GM12892 (cell line): ENCODE measurements around the gene DLL4.

Experiments used
- POLR2A ChIP-seq: IDR thresholded peaks from 2 replicates; pipeline ENCODE4 v1.6.1; 2011; ENCODE audit warnings: low read depth, low read length, control low read depth
- TAF1 ChIP-seq: IDR thresholded peaks from 2 replicates; pipeline ENCODE4 v1.6.1; 2011; ENCODE audit warnings: low read depth, mild to moderate bottlenecking, control low read depth, low read length, borderline replicate concordance

DNA sequence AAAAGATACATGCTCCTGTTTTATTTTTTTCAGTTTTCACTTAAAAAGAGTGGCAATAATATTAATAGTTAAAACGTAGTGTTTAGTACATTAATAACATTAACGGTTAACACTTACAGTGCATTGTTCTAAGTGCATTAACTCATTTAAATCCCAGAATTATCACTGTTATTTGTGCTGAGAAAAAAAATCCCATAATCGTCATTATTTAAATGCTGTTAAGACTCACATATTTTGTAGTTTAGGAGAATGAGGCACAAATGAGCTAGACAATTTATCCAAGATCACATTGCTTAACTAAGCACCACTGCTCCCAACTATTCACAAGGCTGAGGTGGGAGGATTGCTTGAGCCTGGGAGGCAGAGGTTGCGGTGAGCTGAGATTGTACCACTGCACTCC lies 59.0 kb downstream of the DLL4 start:
- TF ChIP-seq POLR2A (no peak), TAF1 (no peak)
